HG03175 (cell line): ENCODE data around the gene ILDR1.
"Not testable (repeated sequence)": the region's sequence is repeated elsewhere in the genome, so short reads cannot be mapped to it uniquely, and the experiment has no call there.

Experiments
- ATAC-seq: cut with Tn5 transposase; IDR thresholded peaks from one replicate; pipeline ENCODE4 v1.9.1; 2021; ENCODE audit warnings: mild to moderate bottlenecking, moderate library complexity; ENCODE audit not compliant: unreplicated experiment

Gene ILDR1

DNA sequence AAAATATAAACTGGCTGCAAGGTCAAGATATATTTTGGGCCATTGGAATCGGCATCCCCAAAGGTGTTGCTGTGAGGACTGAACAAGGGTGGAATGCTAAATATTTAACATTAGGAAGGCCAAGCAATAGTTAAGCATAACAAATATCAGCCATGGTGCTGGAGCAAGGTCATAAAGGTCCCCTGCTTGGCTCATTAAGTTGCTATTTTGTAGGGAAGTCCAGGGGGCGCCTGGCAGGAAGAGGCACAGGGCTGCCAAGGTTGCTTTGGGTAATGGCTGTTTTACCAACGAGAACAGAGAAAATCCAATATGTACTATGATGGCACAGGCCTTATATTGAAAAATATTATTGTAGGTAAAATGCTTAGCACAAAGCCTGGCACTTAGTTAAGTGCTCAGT, 65.7 kb downstream of the ILDR1 start:
- no peak for ATAC-seq

DNA sequence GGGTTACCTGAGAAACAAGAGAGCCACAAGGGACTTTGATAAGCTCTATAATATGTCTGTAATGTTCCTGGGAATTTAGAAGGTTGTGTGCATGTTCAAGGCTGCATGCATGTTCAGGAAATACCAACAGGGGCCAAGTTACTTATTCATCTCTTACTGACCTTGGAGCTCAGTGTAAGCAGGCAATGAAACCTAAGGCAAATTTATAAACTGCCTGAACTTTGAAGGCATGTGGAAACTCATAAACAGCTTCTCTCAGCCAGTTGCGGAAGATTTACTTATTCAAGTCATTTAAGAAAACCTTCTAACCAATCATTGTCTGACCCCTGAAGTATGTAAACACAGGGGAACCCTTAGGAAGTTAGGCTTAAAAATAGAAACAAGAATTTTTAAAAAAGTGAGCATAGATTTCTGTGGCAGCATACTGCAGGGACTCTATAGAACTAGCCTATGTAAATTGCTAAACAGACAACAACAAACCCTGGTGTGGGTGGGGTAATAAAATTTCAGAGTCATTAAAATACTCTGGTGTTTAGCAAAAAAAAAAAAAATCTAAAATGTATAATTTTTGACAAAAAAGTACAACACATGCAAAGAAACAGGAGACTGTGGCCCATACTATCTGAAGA, 70.6 kb downstream of the ILDR1 start:
- no peak for ATAC-seq

DNA sequence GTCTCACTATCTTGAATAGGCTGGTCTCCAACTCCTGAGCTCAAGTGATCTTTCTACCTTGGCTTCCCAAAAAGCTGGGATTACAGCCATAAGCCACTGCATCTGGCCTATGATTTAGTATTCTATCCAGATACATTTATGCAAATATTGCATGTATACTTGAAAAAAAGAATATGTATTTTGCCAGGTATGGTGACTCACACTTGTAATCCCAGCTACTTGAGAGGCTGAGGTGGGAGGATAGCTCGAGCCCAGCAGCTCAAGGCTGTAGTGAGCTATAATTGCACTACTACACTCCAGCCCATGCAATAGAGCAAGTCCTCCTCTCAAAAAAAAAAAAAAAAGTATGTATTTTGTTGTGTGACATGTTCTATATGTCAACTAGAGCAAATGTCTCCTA, 73.4 kb downstream of the ILDR1 start:
- ATAC-seq = no peak

DNA sequence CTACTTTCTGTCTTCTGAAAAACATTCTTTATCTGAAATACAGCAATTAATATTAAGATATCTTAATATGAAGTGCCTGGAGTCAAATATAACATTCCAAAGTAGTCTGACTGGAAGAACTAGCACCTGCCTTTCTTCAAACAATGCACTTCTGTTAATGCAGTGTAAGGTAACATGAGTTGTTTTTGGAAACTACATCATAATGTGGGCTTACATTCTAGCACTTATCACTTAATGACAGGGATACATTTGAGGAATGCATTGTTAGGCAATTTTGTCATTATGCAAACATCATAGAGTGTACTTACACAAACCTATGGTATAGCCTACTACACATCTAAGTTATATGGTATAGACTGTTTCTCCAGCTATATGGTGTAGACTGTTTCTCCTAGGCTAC, 78.6 kb downstream of the ILDR1 start:
- ATAC-seq = no peak

DNA sequence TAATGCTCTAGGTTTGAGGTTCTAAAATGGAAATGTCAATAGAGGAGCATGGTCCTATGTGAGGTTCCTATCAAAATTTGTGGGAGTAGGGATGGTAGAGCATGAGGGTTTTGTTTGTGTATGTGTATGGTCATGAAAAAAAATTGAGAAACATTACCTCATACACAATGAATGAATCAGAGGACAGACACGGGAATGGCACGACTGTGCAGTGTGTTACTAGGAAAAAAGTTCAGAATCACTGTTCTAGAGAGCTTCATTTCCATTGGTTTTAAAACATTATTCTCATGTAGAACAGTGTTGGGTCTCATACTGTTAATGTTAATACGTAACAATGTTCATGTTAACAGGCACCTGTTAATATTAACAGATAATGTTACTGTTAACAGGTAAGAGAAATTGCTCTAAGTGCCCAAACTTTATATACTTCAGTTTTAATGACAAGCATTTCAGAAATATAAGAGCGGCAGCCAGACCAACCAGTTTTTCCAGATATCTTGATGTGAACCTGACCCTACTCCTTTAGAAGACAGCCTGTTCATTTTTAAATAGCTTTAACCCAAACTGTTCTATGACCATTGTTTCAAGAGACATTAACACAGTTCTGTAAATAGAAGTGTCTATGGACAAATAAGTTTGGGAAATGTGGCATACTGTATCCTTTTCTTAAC, 79.8 kb downstream of the ILDR1 start:
- no peak for ATAC-seq

DNA sequence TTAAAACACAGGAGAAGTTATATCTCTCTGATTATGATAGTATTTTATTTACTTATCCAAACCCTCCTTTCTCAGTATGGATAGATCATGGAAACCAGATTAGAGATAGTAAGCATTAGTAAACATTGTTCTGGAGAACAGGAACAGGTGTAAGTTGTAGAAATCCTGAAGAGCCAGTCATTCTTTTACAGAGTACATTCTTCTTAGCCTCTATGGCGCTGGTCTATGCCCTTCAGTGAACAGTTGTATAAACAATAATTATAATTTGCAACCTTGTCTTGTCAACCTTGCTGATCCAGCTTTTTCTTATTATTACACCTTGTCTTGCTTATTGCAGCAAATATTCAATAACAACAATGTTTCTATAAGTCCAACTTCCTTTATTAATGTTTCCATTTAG, 80.5 kb downstream of the ILDR1 start:
- ATAC-seq = no peak

DNA sequence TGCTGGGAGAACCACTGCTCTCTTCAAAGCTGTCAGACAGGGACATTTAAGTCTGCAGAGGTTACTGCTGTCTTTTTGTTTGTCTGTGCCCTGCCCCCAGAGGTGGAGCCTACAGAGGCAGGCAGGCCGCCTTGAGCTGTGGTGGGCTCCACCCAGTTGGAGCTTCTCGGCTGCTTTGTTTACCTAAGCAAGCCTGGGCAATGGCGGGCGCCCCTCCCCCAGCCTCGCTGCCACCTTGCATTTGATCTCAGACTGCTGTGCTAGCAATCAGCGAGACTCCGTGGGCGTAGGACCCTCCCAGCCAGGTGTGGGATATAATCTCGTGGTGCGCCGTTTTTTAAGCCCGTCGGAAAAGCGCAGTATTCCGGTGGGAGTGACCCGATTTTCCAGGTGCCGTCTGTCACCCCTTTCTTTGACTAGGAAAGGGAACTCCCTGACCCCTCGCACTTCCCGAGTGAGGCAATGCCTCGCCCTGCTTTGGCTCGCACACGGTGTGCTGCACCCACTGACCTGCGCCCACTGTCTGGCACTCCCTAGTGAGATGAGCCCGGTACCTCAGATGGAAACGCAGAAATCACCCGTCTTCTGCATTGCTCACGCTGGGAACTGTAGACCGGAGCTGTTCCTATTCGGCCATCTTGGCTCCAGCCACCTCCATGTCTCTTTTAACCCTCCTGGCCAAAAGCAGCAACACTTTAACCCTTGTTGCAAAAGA, 83.7 kb downstream of the ILDR1 start:
- ATAC-seq = not testable (repeated sequence)
